ENCODE results near the gene COPE.

DNA sequence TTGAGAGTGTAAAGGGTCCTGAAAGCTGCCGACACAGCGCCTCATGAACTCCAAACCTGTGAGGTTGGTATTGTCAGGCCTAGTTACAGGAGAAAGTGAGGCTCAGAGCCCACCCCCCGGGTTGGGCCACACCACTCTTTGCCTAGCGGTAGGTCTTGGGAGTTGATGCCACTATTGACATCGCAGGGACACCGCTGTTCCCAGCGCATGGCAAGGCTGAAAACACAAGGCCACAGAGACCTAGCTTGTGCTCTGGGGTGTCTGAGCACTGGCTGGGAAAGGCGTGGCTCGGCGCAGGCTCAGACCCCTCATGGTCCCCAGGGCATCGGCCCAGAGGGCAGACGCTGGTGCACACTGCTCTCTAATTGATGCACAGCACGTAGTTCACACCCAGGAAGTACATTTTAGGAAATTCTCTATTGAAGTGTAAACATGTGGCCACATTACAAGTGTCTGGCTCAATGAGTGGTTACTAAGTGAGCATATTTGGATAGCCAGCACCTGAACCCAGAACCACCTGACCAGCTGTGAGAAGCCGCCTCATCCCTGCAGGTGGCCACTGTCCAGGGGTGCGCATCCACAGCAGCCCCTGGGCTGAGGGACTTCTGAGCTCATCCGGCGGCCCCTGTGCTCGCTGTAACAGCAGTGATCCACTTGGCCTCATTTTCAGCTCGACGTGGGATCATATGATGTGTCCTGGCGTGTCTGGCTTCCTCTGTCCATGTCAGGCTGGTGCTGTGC is 60.1 kb downstream of the COPE start:
- TF ChIP-seq, protein P1, sequence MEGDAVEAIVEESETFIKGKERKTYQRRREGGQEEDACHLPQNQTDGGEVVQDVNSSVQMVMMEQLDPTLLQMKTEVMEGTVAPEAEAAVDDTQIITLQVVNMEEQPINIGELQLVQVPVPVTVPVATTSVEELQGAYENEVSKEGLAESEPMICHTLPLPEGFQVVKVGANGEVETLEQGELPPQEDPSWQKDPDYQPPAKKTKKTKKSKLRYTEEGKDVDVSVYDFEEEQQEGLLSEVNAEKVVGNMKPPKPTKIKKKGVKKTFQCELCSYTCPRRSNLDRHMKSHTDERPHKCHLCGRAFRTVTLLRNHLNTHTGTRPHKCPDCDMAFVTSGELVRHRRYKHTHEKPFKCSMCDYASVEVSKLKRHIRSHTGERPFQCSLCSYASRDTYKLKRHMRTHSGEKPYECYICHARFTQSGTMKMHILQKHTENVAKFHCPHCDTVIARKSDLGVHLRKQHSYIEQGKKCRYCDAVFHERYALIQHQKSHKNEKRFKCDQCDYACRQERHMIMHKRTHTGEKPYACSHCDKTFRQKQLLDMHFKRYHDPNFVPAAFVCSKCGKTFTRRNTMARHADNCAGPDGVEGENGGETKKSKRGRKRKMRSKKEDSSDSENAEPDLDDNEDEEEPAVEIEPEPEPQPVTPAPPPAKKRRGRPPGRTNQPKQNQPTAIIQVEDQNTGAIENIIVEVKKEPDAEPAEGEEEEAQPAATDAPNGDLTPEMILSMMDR (optimal IDR thresholded peaks at IDR 0.05 in 1 of 3, IDR thresholded peaks at IDR 0.05 in 1 of 3, conservative IDR thresholded peaks at IDR 0.05 in 1 of 3; ENCODE audit: extremely low read depth in 1 of 3, insufficient read depth in 2 of 3, low read length in 3 of 3): no peak
- TF ChIP-seq EZH2 (IDR thresholded peaks at IDR 0.05; ENCODE audit: low read length): no peak
